ELR (cell line): ENCODE measurements around the gene CYTH2.

Experiments used
- DNase-seq: peaks from one replicate; pipeline ENCODE4 v3.0.0-alpha.2; 2015; ENCODE audit warnings: low read depth

The CYTH2 gene

GRCh38 chr19:48454150-48454730, 14.9 kb upstream of the CYTH2 start:
- DNase-seq, result no peak

GRCh38 chr19:48455171-48455907, 13.8 kb upstream of the CYTH2 start, which contains the start of gene KCNJ14:
KCNJ14 (plus strand) TSS chr19:48455574; CDS start chr19:48461725, 6,151 bp downstream.
- DNase-seq, result no peak

GRCh38 chr19:48455908-48456562, 13.1 kb upstream of the CYTH2 start:
- DNase-seq, result no peak

GRCh38 chr19:48456864-48457263, 12.3 kb upstream of the CYTH2 start:
- no peak for DNase-seq

GRCh38 chr19:48458016-48458415, 11.2 kb upstream of the CYTH2 start:
- DNase-seq, result no peak

GRCh38 chr19:48461651-48461981, 7.6 kb upstream of the CYTH2 start:
- no peak for DNase-seq

GRCh38 chr19:48461982-48462655, 7.0 kb upstream of the CYTH2 start:
- DNase-seq, result peak; percentile 44

- no peak for DNase-seq
These were observed 4.0 kb upstream of the CYTH2 start for GRCh38 chr19:48465215-48465614.

GRCh38 chr19:48466561-48467325, 2.4 kb upstream of the CYTH2 start:
- peak; percentile 78 for DNase-seq

GRCh38 chr19:48468772-48469288, 339 bp upstream of the CYTH2 start:
- DNase-seq, result peak; percentile 99

- DNase-seq, result no peak
These were observed 938 bp downstream of the CYTH2 start for GRCh38 chr19:48469934-48470680.

GRCh38 chr19:48470856-48471255, 1.7 kb downstream of the CYTH2 start:
- no peak for DNase-seq

GRCh38 chr19:48471836-48472235, 2.7 kb downstream of the CYTH2 start:
- DNase-seq, result no peak

GRCh38 chr19:48473161-48473966, 4.2 kb downstream of the CYTH2 start:
- DNase-seq, result no peak

- no peak for DNase-seq
These were observed 5.0 kb downstream of the CYTH2 start for GRCh38 chr19:48474084-48474592.

GRCh38 chr19:48475369-48476068, 6.3 kb downstream of the CYTH2 start:
- DNase-seq, result no peak

- DNase-seq, result no peak
These were observed 7.0 kb downstream of the CYTH2 start for GRCh38 chr19:48476176-48476575.

- no peak for DNase-seq
These were observed 8.0 kb downstream of the CYTH2 start for GRCh38 chr19:48477067-48477685.
